AG10803 (cell line): ENCODE results near the gene MBNL2.
A peak's percentile ranks its signal among the peaks of the same experiment; 100 is the strongest.

Experiments used
- DNase-seq: peaks from one replicate; pipeline ENCODE4 v3.0.0; 2010; ENCODE audit warnings: low read depth
- H3K4me3 ChIP-seq: 2 replicates; pipeline ENCODE4 v1.5.1; 2011; ENCODE audit warnings: mild to moderate bottlenecking, low read length, control low read depth
- CTCF ChIP-seq: conservative IDR thresholded peaks from 2 replicates; pipeline ENCODE4 v1.5.1; 2011; ENCODE audit warnings: mild to moderate bottlenecking, low read length, control low read depth, inconsistent platforms

Gene MBNL2

DNA sequence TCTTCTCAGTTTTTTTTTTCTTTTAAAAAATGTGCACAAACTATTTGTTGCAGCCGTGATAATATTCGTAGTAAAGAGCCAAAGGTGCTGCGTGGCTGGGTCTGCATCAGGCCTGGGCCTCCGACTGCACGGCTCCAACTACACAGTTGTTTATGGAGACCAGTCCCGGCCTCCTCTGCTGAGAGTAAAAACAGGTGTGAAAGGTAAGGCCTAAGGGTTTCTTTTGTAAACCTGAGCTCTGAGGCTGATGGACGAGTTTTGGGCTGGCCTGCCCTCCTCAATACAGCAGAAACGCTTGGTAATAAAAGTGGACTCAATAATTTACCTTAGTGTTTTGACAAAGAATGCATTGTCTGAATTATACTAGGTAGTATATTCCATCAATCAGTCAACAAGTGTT, 3.9 kb downstream of the MBNL2 start:
- TF ChIP-seq CTCF, result no peak
- DNase-seq, result no peak
- no peak overlapping the region; the same call in 1 of the 2 replicates for H3K4me3 ChIP-seq

DNA sequence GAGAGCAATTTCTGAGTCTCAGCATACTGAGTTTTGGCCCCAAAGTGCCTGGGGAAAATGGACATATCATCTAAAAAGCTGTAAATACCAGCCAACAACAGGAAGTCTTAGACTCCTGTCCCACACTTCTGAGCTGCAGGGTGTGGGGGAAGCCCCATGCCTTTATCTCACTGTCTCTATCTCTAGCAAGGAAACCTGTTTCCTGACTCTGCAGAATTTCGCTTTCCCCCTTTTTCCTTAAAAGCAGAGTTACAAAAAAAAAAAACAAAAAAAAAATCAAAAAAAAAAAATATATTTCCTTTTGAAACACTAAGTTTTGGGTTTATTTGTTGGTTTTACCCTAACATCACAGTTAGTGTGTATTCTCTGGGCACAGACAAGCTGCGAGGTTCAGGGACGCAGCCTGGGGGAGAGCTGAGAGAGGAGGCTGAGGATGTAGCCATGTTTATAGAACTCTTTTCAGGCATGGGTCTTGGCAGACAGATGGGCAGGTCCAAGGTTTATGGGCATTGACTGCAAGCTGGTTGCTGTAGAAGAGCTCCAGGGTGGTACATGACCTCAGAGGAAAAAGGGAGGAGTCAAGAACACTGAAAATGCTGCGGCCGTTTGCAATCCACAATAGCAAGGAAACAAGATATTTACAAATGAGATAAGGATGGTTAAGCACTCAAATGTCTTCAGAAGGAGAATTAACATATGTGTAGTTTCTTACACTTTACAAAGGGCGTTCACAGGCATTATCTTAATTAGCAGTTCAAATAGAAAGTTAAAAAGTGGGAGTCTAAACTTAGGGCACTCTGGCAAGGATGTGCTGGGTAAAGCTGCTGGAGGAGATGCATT, 4.9 kb downstream of the MBNL2 start:
- no peak for TF ChIP-seq CTCF
- no peak overlapping the region for H3K4me3 ChIP-seq
- no peak for DNase-seq

DNA sequence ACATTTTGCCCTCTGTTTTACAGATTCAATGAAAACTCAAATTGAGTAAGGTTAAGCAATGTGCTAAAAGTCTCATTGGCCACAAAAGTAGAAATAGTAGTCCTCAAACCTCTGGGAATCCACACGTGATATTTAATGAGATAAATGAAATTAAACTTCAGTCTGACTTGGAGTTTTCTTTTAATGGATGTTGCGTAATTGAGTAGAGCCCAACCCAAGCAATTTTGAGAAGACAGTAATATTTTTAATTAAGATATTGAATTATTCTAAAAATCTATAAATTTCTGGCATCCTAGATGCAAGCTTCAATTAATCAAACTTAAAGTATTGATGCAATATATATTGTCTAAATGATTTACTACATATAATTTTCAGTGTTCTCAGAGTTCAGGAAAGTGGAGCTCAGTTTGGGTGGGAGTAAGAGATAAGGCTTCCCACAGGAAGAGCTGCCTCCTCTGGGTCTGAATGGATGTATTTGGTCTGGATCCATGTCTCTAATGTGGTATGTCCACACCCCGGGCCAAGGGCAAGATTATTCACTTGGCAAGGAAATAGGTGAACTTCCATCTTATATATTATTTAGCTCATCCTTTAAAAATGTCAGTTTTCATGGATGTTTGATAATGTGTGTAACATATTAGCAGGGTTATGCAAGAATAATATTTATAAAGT, 6.9 kb downstream of the MBNL2 start:
- no peak for TF ChIP-seq CTCF
- DNase-seq, result no peak
- no peak overlapping the region for H3K4me3 ChIP-seq

GRCh38 chr13:97229699-97230098, 7.6 kb downstream of the MBNL2 start:
- TF ChIP-seq CTCF, result no peak
- H3K4me3 ChIP-seq, result no peak overlapping the region
- DNase-seq, result no peak

DNA sequence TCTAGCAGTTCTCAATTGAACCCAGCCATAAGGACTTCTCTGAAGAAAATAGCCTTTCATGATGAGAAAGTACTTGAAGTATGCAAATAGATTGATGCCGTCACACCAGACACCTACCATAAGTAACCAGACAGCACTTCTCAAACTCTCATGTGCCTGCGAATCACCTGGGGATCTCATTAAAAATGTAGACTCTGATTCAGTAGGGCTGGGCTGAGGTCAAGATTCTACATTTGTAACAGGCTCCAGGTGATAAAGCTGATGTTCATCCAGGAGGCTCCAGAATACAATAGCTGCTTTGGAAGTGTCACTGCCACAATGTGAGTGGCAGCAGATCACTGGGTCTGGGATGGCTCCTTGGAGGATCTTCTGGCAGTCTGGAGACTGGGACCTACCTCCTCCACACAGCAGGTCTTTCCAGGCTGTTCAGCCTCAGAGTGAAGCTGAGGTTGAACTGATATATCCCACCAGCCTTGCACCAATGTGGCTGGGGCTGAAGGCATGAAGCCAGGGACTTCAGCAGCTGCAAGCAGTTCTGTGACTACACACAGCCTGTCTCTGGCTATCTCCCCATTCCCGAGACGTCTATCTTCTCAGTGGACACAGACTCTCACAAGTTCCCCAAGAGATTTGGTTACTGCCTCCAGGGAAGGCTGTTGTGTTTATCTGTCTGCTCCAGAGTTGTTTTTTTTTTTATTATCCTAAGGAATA, 9.1 kb downstream of the MBNL2 start:
- no peak for TF ChIP-seq CTCF
- no peak for DNase-seq
- H3K4me3 ChIP-seq, result no peak overlapping the region

GRCh38 chr13:97231829-97232196, 9.7 kb downstream of the MBNL2 start:
- no peak for TF ChIP-seq CTCF
- DNase-seq, result peak; percentile 41
- no peak overlapping the region for H3K4me3 ChIP-seq
